SU-DHL-6 (cell line): Measurements from ENCODE around the gene SDCBP2.

Experiments used
- CTCF ChIP-seq: fragments of 200-600 bp; sonication (generic); IDR thresholded peaks from one replicate; pipeline ENCODE4 v1.5.1; 2017; ENCODE audit warnings: antibody characterized with exemption, mild to moderate bottlenecking, low read length, moderate library complexity; ENCODE audit not compliant: insufficient read depth, poor library complexity, severe bottlenecking
- EZH2phosphoT487 ChIP-seq: fragments of 200-600 bp; sonication (generic), shearing (Covaris generic); conservative IDR thresholded peaks from 2 replicates; pipeline ENCODE4 v1.6.1; 2018; ENCODE audit warnings: mild to moderate bottlenecking, antibody characterized with exemption, low read length, moderate library complexity, mixed read lengths

GRCh38 chr20:1333462-1334369 lies 4.8 kb upstream of the SDCBP2 start:
- TF ChIP-seq CTCF, result no peak
- no peak for TF ChIP-seq EZH2phosphoT487
